Endometrial microvascular endothelial cells (primary cell): ENCODE results near the gene MAGOH. TPM values are rescaled to one million over a fixed set of nuclear protein-coding genes. Genes with fewer than 3 reads are reported as not detected.
"Not testable (repeated sequence)": the region's sequence is repeated elsewhere in the genome, so short reads cannot be mapped to it uniquely, and the experiment has no call there.

Experiments
- in situ Hi-C: cut with HindIII; loops from 2 replicates; pipeline ENCODE4 v1.10.0; 2017; ENCODE audit warnings: low sequenced_read_pairs, low pct_unique_long_range_greater_than_20kb; ENCODE audit errors: inconsistent ontology term
- total RNA-seq: library from RNA; depleted of rRNA; stranded (reverse); fragments of >200 nt; gene quantifications from one replicate; pipeline ENCODE4 v1.2.3, GENCODE V29; 2015; ENCODE audit errors: inconsistent ontology term

Gene MAGOH
- total RNA-seq, 1 donor from 2014 or later, result 50.3 TPM

- in situ Hi-C loops, result no loop called here
These were observed 40.8 kb downstream of the MAGOH start for GRCh38 chr1:53197291-53198200.

GRCh38 chr1:53196485-53197290, 41.6 kb downstream of the MAGOH start, which contains the start of gene CPT2:
Gene CPT2, plus strand, starts transcription at chr1:53196824. Its CDS starts 120 bp downstream, at chr1:53196944.
- in situ Hi-C loops, result no loop called here

- in situ Hi-C loops, result no loop called here
These were observed 42.3 kb downstream of the MAGOH start for GRCh38 chr1:53196017-53196484.

GRCh38 chr1:53195246-53196016, 42.9 kb downstream of the MAGOH start:
- in situ Hi-C loops, result no loop called here

GRCh38 chr1:53190210-53190611, 48.1 kb downstream of the MAGOH start:
- in situ Hi-C loops, result no loop called here

GRCh38 chr1:53189061-53189460, 49.3 kb downstream of the MAGOH start:
- in situ Hi-C loops, result no loop called here

GRCh38 chr1:53188099-53188498, 50.2 kb downstream of the MAGOH start:
- in situ Hi-C loops, result no loop called here

- in situ Hi-C loops, result no loop called here
These were observed 50.9 kb downstream of the MAGOH start for GRCh38 chr1:53187401-53187800.

- in situ Hi-C loops, result no loop called here
These were observed 51.8 kb downstream of the MAGOH start for GRCh38 chr1:53186533-53186932.

- in situ Hi-C loops, result not testable (repeated sequence)
These were observed 52.4 kb downstream of the MAGOH start for GRCh38 chr1:53185955-53186297.

- in situ Hi-C loops, result no loop called here
These were observed 55.0 kb downstream of the MAGOH start for GRCh38 chr1:53183095-53183990.

GRCh38 chr1:53182716-53183094, 55.6 kb downstream of the MAGOH start:
- in situ Hi-C loops, result no loop called here

GRCh38 chr1:53182111-53182593, 56.2 kb downstream of the MAGOH start:
- in situ Hi-C loops, result no loop called here

- in situ Hi-C loops, result no loop called here
These were observed 57.4 kb downstream of the MAGOH start for GRCh38 chr1:53180951-53181350.

GRCh38 chr1:53180226-53180625, 58.1 kb downstream of the MAGOH start:
- in situ Hi-C loops, result no loop called here
